ENCODE data around the gene CA10. TPM values are rescaled to one million over a fixed set of nuclear protein-coding genes. Genes with fewer than 3 reads are reported as not detected.

The CA10 gene
- total RNA-seq, 4 donors from 2014 or later: not detected

DNA sequence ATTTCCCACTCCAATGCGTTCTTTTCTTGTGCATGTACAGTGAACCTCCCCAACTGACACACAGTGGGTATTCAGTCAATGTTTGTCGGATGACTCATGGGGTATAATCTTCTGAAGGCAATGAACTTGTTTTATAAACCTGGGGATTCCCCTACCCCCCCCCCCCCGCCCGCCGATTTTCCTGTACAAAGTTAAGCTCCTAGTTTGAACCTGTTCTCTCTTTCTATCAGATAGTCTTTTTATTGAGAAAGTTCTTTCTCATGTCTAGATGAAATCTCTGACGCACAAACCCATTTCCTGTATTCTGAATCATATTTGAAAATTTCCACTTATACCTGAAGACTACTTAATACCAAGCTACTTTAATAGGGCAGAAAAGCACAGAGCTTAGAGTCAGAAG is 338.3 kb downstream of the CA10 start:
- no peak for ATAC-seq
- TF ChIP-seq POLR2AphosphoS5 (IDR thresholded peaks at IDR 0.05): no peak
- Histone ChIP-seq H3K27ac (no peak overlapping the region), H3K4me3 (no peak overlapping the region), H3K27me3 (no peaks in the 10 kb centered on the region), H3K4me1 (no peaks in the 10 kb centered on the region), H3K9me3 (no peaks in the 10 kb centered on the region), H3K36me3 (no peaks in the 10 kb centered on the region)
- WGBS, 2 donors (ENCODE audit: low coverage in 1 of 2): 77 to 83% methylated on average over 1 to 5 of the region's 6 CpGs

DNA sequence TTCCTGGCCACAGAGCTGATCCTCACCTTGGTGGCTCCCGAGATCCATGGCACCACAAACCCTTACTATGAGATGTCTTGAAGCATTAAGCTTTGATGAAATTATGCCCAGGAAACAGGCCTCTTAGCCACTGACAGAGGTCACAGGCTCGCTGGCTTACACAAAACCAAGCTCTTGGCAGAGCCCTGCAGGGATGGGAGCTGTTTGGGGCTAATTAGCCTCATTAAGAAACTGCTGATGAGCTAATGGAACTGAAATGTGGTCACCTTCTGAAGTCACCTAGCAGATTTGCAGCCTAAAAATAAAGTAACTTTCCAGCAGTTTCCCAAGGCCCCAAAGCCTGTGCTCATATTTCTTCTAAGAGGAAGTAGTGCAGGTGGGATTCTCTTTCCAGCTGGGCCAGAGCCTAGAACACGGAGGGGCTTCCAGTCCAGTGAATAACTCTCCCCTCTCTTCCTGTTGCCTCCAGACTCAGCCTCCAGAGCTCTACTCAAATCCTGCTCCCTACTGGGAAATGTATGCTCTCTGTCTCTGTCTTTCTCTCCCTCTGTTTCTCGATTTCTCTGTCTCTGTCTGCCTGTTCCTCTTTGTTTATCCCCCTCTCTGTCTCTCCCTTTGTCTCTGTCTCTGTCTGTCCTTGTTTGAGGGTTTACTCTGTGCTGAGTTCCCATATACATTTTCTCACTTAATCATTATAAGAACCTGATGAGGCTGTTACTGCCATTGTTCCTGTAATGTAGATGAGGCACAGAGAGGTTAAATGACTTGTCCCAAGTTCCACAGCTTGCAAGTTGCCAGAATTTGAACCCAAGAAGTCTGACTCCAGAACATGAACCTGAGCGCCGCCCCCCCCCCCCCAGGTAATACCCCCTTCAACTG is 338.9 kb downstream of the CA10 start:
- no peaks in the 10 kb centered on the region for H3K4me1 ChIP-seq
- H3K9me3 ChIP-seq: no peaks in the 10 kb centered on the region
- H3K27me3 ChIP-seq: no peaks in the 10 kb centered on the region
- ATAC-seq: no peak
- no peak overlapping the region for H3K27ac ChIP-seq
- H3K36me3 ChIP-seq: no peaks in the 10 kb centered on the region
- H3K4me3 ChIP-seq: no peak overlapping the region
- 44 to 53% methylated on average over 4 of the region's 6 CpGs for WGBS, 2 donors (ENCODE audit: low coverage in 1 of 2)
- TF ChIP-seq POLR2A (IDR thresholded peaks at IDR 0.05) (no peak), POLR2AphosphoS5 (IDR thresholded peaks at IDR 0.05) (no peak), EP300 (IDR thresholded peaks at IDR 0.05) (no peak)
- TF ChIP-seq, protein P1, sequence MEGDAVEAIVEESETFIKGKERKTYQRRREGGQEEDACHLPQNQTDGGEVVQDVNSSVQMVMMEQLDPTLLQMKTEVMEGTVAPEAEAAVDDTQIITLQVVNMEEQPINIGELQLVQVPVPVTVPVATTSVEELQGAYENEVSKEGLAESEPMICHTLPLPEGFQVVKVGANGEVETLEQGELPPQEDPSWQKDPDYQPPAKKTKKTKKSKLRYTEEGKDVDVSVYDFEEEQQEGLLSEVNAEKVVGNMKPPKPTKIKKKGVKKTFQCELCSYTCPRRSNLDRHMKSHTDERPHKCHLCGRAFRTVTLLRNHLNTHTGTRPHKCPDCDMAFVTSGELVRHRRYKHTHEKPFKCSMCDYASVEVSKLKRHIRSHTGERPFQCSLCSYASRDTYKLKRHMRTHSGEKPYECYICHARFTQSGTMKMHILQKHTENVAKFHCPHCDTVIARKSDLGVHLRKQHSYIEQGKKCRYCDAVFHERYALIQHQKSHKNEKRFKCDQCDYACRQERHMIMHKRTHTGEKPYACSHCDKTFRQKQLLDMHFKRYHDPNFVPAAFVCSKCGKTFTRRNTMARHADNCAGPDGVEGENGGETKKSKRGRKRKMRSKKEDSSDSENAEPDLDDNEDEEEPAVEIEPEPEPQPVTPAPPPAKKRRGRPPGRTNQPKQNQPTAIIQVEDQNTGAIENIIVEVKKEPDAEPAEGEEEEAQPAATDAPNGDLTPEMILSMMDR (IDR thresholded peaks at IDR 0.05): no peak

DNA sequence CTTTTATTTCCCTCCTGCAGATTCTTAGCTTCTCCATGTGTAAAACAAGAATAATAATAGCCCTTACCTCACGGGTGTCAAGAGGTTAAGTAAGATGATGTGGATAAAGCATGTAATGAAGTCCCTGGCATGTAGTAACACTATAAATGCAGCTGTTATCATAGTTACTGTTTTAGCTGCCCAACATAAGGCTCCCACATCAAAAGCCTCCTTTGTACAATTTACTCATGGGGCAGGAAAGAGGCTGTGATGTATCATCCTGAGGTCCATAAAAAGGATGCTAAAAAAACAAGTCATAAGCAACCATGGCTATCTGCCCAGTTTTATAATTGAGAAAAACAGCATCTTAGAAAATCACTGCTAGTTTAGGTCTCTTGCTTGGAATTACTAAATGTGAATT is 339.7 kb downstream of the CA10 start:
- H3K36me3 ChIP-seq: no peaks in the 10 kb centered on the region
- no peak overlapping the region for H3K27ac ChIP-seq
- ATAC-seq: no peak
- no peak overlapping the region for H3K4me3 ChIP-seq
- H3K27me3 ChIP-seq: no peaks in the 10 kb centered on the region
- no peaks in the 10 kb centered on the region for H3K4me1 ChIP-seq
- TF ChIP-seq POLR2A (IDR thresholded peaks at IDR 0.05): no peak
- TF ChIP-seq POLR2AphosphoS5 (IDR thresholded peaks at IDR 0.05): no peak
- TF ChIP-seq, protein P1 (IDR thresholded peaks at IDR 0.05): no peak
- TF ChIP-seq EP300 (IDR thresholded peaks at IDR 0.05): no peak
- 58% methylated on average over 1 of the region's 1 CpG; no CpG with 5 or more reads in 1 of the 2 donors for WGBS, 2 donors (ENCODE audit: low coverage in 1 of 2)
- no peaks in the 10 kb centered on the region for H3K9me3 ChIP-seq

DNA sequence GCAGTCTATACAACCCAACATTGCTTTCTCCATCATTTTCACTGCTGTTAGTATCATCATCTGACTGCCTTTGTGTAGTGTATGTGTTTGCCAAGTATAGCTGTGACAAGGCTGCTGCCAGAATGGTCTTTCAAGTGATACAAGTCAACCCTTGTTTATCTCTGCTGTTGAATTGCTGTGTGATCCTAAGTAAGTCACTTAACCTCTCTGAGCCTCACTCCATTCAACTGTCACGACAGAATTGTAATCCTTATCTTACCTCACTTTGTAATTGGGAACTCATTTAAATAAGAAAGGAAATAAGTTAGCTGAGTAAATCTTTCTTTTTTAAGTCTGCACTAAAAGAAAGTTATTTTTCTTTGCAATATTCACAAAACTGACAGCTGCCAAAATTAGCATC is 340.6 kb downstream of the CA10 start:
- Histone ChIP-seq H3K36me3 (no peaks in the 10 kb centered on the region), H3K4me1 (no peaks in the 10 kb centered on the region), H3K27me3 (no peaks in the 10 kb centered on the region), H3K4me3 (no peak overlapping the region), H3K9me3 (no peaks in the 10 kb centered on the region), H3K27ac (no peak overlapping the region)
- no peak for ATAC-seq
- WGBS, 2 donors (ENCODE audit: low coverage in 1 of 2): 31 to 100% methylated on average over 1 of the region's 1 CpG
- TF ChIP-seq POLR2AphosphoS5 (IDR thresholded peaks at IDR 0.05) (no peak), EP300 (IDR thresholded peaks at IDR 0.05) (no peak), POLR2A (IDR thresholded peaks at IDR 0.05) (no peak)
- TF ChIP-seq, protein P1 (IDR thresholded peaks at IDR 0.05): no peak

DNA sequence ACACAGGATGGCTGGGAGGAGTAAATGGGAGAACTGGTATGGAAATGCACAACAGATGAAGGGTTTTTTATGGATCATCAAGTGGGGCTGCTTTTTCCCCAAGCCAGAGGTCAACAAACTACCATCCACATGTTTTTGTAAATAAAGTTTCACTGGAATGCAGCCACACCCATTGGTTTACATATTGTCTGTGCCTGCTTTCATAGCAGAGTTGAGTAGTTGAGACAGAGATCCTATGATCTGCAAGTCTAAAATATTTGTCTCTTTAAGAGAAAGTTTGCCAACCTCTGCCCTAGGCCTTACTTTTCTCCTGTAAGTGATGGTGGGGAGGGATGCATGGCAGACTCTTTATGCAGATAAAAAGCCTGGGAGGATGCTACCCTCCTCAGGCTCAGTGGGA is 341.4 kb downstream of the CA10 start:
- TF ChIP-seq, protein P1 (IDR thresholded peaks at IDR 0.05): no peak
- no peak for TF ChIP-seq POLR2A (IDR thresholded peaks at IDR 0.05)
- no peak for TF ChIP-seq EP300 (IDR thresholded peaks at IDR 0.05)
- no peak for TF ChIP-seq POLR2AphosphoS5 (IDR thresholded peaks at IDR 0.05)
- Histone ChIP-seq H3K27me3 (no peaks in the 10 kb centered on the region), H3K27ac (no peak overlapping the region), H3K36me3 (no peaks in the 10 kb centered on the region), H3K4me3 (no peak overlapping the region), H3K9me3 (no peaks in the 10 kb centered on the region), H3K4me1 (no peaks in the 10 kb centered on the region)
- ATAC-seq: no peak

All from gastroesophageal sphincter (tissue), 4 donors.